Measurements from ENCODE around the gene NFYC. TPM values are rescaled to one million over a fixed set of nuclear protein-coding genes. Genes with fewer than 3 reads are reported as not detected.

The NFYC gene
- total and polyA plus RNA-seq, 2 experiments from 2014 or later: 124 to 149 TPM

DNA sequence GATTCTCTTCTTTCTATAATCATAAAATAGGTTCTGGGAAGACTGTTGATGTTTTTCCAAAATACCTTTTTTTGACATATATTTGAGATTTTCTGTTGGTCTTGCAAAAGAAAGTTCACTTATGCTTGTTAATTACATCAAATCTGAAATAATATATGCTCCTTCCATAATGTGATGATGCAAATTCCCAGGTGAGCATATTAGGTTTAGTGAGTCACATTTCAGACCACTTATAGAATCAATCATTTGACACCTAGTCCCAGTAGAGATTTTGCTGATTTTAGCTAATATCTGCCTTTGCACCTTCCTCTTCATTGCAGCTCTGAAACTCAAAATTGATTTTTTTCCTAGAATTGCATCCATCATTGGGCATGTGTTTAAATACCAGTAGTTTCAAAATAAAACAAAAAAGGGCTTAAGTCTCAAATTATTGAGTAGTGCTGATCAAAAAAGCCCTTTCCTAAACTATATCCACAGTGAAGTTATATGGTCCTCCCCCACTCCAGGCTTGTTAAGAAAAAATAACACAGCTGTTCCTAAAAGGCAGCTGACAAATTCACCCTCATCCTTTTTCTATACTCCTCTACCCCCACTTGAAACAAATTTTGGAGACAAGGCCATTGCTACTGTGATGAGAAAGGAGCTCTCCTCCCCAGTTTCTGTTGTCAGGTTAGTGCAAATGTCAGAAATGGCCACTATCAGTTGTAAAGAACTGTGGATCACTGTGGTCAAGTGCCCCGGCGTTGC lies 55.0 kb downstream of the NFYC start:
- Histone ChIP-seq H3K36me3 (peaks cover 49% of the 10 kb centered on the region), H3K27ac (no peak overlapping the region), H3K4me3 (no peak overlapping the region), H3K4me1 (ENCODE audit: low read depth) (peaks cover 3% of the 10 kb centered on the region), H3K9me3 (ENCODE audit: low read depth) (no peaks in the 10 kb centered on the region), H3K27me3 (no peaks in the 10 kb centered on the region)
- DNase-seq (ENCODE audit: low read depth in 1 of 2, low spot score in 1 of 2): no peak
- TF ChIP-seq, protein P1, sequence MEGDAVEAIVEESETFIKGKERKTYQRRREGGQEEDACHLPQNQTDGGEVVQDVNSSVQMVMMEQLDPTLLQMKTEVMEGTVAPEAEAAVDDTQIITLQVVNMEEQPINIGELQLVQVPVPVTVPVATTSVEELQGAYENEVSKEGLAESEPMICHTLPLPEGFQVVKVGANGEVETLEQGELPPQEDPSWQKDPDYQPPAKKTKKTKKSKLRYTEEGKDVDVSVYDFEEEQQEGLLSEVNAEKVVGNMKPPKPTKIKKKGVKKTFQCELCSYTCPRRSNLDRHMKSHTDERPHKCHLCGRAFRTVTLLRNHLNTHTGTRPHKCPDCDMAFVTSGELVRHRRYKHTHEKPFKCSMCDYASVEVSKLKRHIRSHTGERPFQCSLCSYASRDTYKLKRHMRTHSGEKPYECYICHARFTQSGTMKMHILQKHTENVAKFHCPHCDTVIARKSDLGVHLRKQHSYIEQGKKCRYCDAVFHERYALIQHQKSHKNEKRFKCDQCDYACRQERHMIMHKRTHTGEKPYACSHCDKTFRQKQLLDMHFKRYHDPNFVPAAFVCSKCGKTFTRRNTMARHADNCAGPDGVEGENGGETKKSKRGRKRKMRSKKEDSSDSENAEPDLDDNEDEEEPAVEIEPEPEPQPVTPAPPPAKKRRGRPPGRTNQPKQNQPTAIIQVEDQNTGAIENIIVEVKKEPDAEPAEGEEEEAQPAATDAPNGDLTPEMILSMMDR (IDR thresholded peaks at IDR 0.05; ENCODE audit: low read depth, low read length): no peak

- TF ChIP-seq, protein P1 (IDR thresholded peaks at IDR 0.05; ENCODE audit: low read depth, low read length): no peak
Measured at GRCh38 chr1:40748841-40749718, 57.6 kb downstream of the NFYC start.

GRCh38 chr1:40749817-40750216 lies 58.3 kb downstream of the NFYC start:
- Histone ChIP-seq H3K36me3 (peaks cover 62% of the 10 kb centered on the region), H3K4me3 (no peak overlapping the region), H3K27me3 (no peaks in the 10 kb centered on the region), H3K4me1 (ENCODE audit: low read depth) (no peaks in the 10 kb centered on the region), H3K27ac (no peak overlapping the region), H3K9me3 (ENCODE audit: low read depth) (no peaks in the 10 kb centered on the region)
- no peak for DNase-seq (ENCODE audit: low read depth in 1 of 2, low spot score in 1 of 2)
- TF ChIP-seq, protein P1 (IDR thresholded peaks at IDR 0.05; ENCODE audit: low read depth, low read length): no peak

More at GRCh38 chr1:40748841-40749718, 57.6 kb downstream of the NFYC start:
- no peaks in the 10 kb centered on the region for H3K27me3 ChIP-seq
- no peaks in the 10 kb centered on the region for H3K4me1 ChIP-seq (ENCODE audit: low read depth)
- no peak for DNase-seq (ENCODE audit: low read depth in 1 of 2, low spot score in 1 of 2)
- H3K9me3 ChIP-seq (ENCODE audit: low read depth): no peaks in the 10 kb centered on the region
- no peak overlapping the region for H3K27ac ChIP-seq
- peaks cover 55% of the 10 kb centered on the region for H3K36me3 ChIP-seq
- H3K4me3 ChIP-seq: no peak overlapping the region

DNA sequence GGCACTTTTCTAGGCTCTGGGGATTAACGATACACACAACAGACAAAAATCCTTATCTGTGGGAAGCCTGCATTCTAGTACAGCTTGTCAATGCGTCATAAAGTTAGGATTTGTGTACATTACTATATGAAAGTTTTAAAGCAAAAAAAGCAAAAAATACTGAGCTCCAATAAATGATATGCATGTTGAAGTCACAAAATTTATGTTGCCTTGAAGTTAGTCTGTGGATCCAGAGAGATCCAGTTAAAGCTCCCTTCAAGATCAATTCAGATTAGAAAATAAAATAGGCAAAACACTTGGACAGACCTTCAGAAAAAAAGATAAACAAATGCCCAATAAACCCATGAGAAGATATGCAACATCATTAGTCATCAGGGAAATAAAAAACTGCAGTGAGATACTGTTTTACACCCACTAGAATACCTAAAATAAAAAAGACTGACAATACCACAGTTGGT lies 59.0 kb downstream of the NFYC start:
- no peak for DNase-seq (ENCODE audit: low read depth in 1 of 2, low spot score in 1 of 2)
- no peak overlapping the region for H3K27ac ChIP-seq
- no peaks in the 10 kb centered on the region for H3K27me3 ChIP-seq
- no peaks in the 10 kb centered on the region for H3K4me1 ChIP-seq (ENCODE audit: low read depth)
- H3K9me3 ChIP-seq (ENCODE audit: low read depth): no peaks in the 10 kb centered on the region
- TF ChIP-seq, protein P1 (IDR thresholded peaks at IDR 0.05; ENCODE audit: low read depth, low read length): no peak
- H3K4me3 ChIP-seq: no peak overlapping the region
- peaks cover 69% of the 10 kb centered on the region for H3K36me3 ChIP-seq

- TF ChIP-seq, protein P1 (IDR thresholded peaks at IDR 0.05; ENCODE audit: low read depth, low read length): no peak
- no peak for DNase-seq (ENCODE audit: low read depth in 1 of 2, low spot score in 1 of 2)
- Histone ChIP-seq H3K4me1 (ENCODE audit: low read depth) (no peaks in the 10 kb centered on the region), H3K27ac (no peak overlapping the region), H3K27me3 (no peaks in the 10 kb centered on the region), H3K4me3 (no peak overlapping the region), H3K9me3 (ENCODE audit: low read depth) (no peaks in the 10 kb centered on the region), H3K36me3 (peaks cover 79% of the 10 kb centered on the region)
Measured at GRCh38 chr1:40751802-40752201, 60.3 kb downstream of the NFYC start.
